Suprapubic skin (tissue), 3 donors: ENCODE measurements around the gene CDC37.

ENCODE experiments used
- CTCF ChIP-seq, 2 donors: fragments of 200-600 bp in 1 of 2; fragments of 450-650 bp in 1 of 2; sonication (generic) in 1 of 2; IDR thresholded peaks; one replicate each; pipeline ENCODE4 v1.5.1; 2016 to 2019; ENCODE audit warnings: antibody characterized with exemption in 2 of 2, mild to moderate bottlenecking in 1 of 2, moderate library complexity in 1 of 2
- EP300 ChIP-seq: sonication (generic); formaldehyde crosslinking; IDR thresholded peaks from one replicate; pipeline ENCODE4 v1.6.1; 2017; ENCODE audit warnings: antibody characterized with exemption
- POLR2A ChIP-seq, 2 donors: fragments of 450-650 bp; IDR thresholded peaks; one replicate each; pipeline ENCODE4 v1.6.1; 2017; ENCODE audit warnings: antibody characterized with exemption in 2 of 2, mild to moderate bottlenecking in 2 of 2, moderate library complexity in 2 of 2

GRCh38 chr19:10416083-10416379 lies 12.7 kb upstream of the CDC37 start:
- TF ChIP-seq CTCF (IDR thresholded peaks at IDR 0.05), result no peak
- TF ChIP-seq EP300, result no peak
- TF ChIP-seq POLR2A (IDR thresholded peaks at IDR 0.05), result no peak
